ENCODE measurements around the gene FANCF. TPM values are rescaled to one million over a fixed set of nuclear protein-coding genes. Genes with fewer than 3 reads are reported as not detected.
"Not testable (repeated sequence)": the region's sequence is repeated elsewhere in the genome, so short reads cannot be mapped to it uniquely, and the experiment has no call there.

The FANCF gene
- total and polyA plus RNA-seq, 4 donors, result 5.4 to 12.8 (median 8.8) TPM

DNA sequence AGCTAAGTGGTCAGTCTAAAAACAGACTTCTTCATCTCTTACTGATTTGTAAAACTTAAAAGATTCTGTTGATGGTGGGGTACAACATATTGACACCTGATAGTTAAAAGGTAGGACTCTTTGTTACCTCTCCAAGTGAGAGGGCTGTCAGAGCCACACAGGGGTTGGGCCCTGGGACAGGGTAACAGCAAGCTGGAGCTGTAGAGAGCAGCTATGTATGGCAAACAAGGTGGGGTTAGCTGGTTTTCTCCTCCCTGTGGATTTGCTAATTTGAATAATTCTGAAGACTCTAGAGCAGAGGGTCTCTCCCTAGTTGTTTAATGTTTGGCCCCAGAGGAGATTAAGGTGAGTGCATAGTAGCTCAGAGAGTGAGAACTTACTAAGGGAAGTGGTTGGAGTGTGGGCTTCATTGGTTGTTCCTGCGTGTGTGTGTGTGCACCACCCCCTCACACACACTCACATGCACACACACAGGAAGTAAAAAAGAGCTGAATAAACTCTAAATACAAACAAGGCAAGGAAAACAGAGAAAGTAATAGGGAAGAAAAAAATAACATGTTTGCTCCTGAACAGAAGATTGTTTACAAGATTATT lies 31.6 kb upstream of the FANCF start:
- Histone ChIP-seq H3K9me3 (ENCODE audit: control insufficient read depth in 4 of 4, insufficient read depth in 3 of 4, low read length in 3 of 4) (no peaks in the 10 kb centered on the region), H3K27me3 (ENCODE audit: control insufficient read depth in 3 of 3, insufficient read depth in 3 of 3, low read length in 2 of 3) (no peaks in the 10 kb centered on the region), H3K9ac (ENCODE audit: insufficient read depth in 1 of 2, low read length in 2 of 2) (no peak overlapping the region), H3K4me3 (no peak overlapping the region), H3K36me3 (ENCODE audit: control insufficient read depth in 4 of 4, insufficient read depth in 4 of 4, low read length in 4 of 4) (no peaks in the 10 kb centered on the region), H3K4me1 (ENCODE audit: control insufficient read depth in 5 of 5, insufficient read depth in 5 of 5, low read length in 5 of 5) (no peaks in the 10 kb centered on the region), H3K27ac (ENCODE audit: low read depth in 1 of 2, low read length in 1 of 2) (no peak overlapping the region)
- no peak for DNase-seq
- WGBS, 2 donors, result 4 to 34% methylated on average over 1 of the region's 1 CpG
- ATAC-seq (ENCODE audit: insufficient read depth, low FRiP score), result no peak
- TF ChIP-seq CTCF (IDR thresholded peaks at IDR 0.05; ENCODE audit: control extremely low read depth, extremely low read depth), result no peak

DNA sequence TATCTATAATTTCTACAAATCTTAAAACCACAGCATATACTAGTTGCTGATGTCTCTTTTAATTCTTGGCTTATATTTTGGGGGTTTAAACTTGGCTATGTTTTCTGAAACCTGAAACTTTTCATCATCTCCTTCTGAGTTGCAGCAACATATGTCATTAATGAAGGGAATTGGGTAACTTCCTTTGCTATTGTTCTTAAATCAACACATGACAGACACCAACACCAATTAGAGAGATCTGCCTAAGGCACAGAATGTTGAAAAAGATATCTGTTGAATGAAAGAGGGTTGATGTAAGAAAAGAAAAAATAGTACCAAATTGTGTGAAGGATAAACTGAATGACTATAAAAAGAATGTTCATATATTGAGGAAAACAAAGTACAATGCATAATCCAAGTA lies 30.5 kb upstream of the FANCF start:
- no peak overlapping the region for H3K9ac ChIP-seq (ENCODE audit: insufficient read depth in 1 of 2, low read length in 2 of 2)
- ATAC-seq (ENCODE audit: insufficient read depth, low FRiP score) (no peak), DNase-seq (peak in 1 of 3 donors; percentile 46)
- no peaks in the 10 kb centered on the region for H3K27me3 ChIP-seq (ENCODE audit: control insufficient read depth in 3 of 3, insufficient read depth in 3 of 3, low read length in 2 of 3)
- H3K4me3 ChIP-seq, result no peak overlapping the region
- no peak for TF ChIP-seq CTCF (IDR thresholded peaks at IDR 0.05; ENCODE audit: control extremely low read depth, extremely low read depth)
- no peak overlapping the region for H3K27ac ChIP-seq (ENCODE audit: low read depth in 1 of 2, low read length in 1 of 2)
- H3K4me1 ChIP-seq (ENCODE audit: control insufficient read depth in 5 of 5, insufficient read depth in 5 of 5, low read length in 5 of 5), result no peaks in the 10 kb centered on the region
- no peaks in the 10 kb centered on the region for H3K9me3 ChIP-seq (ENCODE audit: control insufficient read depth in 4 of 4, insufficient read depth in 3 of 4, low read length in 3 of 4)
- H3K36me3 ChIP-seq (ENCODE audit: control insufficient read depth in 4 of 4, insufficient read depth in 4 of 4, low read length in 4 of 4), result no peaks in the 10 kb centered on the region

DNA sequence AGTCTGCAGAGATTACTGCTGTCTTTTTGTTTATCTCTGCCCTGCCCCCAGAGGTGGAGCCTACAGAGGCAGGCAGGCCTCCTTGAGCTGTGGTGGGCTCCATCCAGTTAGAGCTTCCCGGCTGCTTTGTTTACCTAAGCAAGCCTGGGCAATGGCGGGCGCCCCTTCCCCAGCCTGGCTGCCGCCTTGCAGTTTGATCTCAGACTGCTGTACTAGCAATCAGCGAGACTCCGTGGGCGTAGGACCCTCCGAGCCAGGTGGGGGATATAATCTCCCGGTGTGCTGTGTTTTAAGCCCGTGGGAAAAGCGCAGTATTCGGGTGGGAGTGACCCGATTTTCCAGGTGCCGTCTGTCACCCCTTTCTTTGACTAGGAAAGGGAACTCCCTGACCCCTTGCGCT lies 26.7 kb upstream of the FANCF start:
- not testable (repeated sequence) for H3K4me3 ChIP-seq; H3K36me3 ChIP-seq (ENCODE audit: control insufficient read depth in 4 of 4, insufficient read depth in 4 of 4, low read length in 4 of 4); H3K27ac ChIP-seq (ENCODE audit: low read depth in 1 of 2, low read length in 1 of 2); ATAC-seq (ENCODE audit: insufficient read depth, low FRiP score); H3K9me3 ChIP-seq (ENCODE audit: control insufficient read depth in 4 of 4, insufficient read depth in 3 of 4, low read length in 3 of 4); H3K27me3 ChIP-seq (ENCODE audit: control insufficient read depth in 3 of 3, insufficient read depth in 3 of 3, low read length in 2 of 3); DNase-seq; H3K4me1 ChIP-seq (ENCODE audit: control insufficient read depth in 5 of 5, insufficient read depth in 5 of 5, low read length in 5 of 5); H3K9ac ChIP-seq (ENCODE audit: insufficient read depth in 1 of 2, low read length in 2 of 2)
- 82 to 94% methylated on average over 13 to 15 of the region's 15 CpGs for WGBS, 2 donors

GRCh38 chr11:22641559-22641958 lies 15.9 kb upstream of the FANCF start:
- no peak for DNase-seq
- no peak for TF ChIP-seq CTCF (IDR thresholded peaks at IDR 0.05; ENCODE audit: control extremely low read depth, extremely low read depth)
- no peak overlapping the region for H3K27ac ChIP-seq (ENCODE audit: low read depth in 1 of 2, low read length in 1 of 2)
- no peaks in the 10 kb centered on the region for H3K27me3 ChIP-seq (ENCODE audit: control insufficient read depth in 3 of 3, insufficient read depth in 3 of 3, low read length in 2 of 3)
- H3K9ac ChIP-seq (ENCODE audit: insufficient read depth in 1 of 2, low read length in 2 of 2), result no peak overlapping the region
- ATAC-seq (ENCODE audit: insufficient read depth, low FRiP score), result no peak
- H3K4me1 ChIP-seq (ENCODE audit: control insufficient read depth in 5 of 5, insufficient read depth in 5 of 5, low read length in 5 of 5), result no peaks in the 10 kb centered on the region
- H3K4me3 ChIP-seq, result no peak overlapping the region
- H3K9me3 ChIP-seq (ENCODE audit: control insufficient read depth in 4 of 4, insufficient read depth in 3 of 4, low read length in 3 of 4), result no peaks in the 10 kb centered on the region
- peaks cover 0 to 2% (median 0%) of the 10 kb centered on the region in 4 donors for H3K36me3 ChIP-seq (ENCODE audit: control insufficient read depth in 4 of 4, insufficient read depth in 4 of 4, low read length in 4 of 4)

Data from lung (tissue), 12 donors.